ENCODE measurements around the gene ACSM4.

ACSM4 gene

GRCh38 chr12:7310070-7310469 lies 6.2 kb downstream of the ACSM4 start:
- Histone ChIP-seq H2AFZ (ENCODE audit: low read depth, low read length) (no peak overlapping the region), H4K20me1 (ENCODE audit: insufficient read depth, low read length) (no peaks in the 10 kb centered on the region), H3K9me3 (ENCODE audit: insufficient read depth, low read length) (no peaks in the 10 kb centered on the region), H3K27ac (ENCODE audit: low read length) (no peak overlapping the region), H3K79me2 (ENCODE audit: low read length) (no peaks in the 10 kb centered on the region), H3K27me3 (ENCODE audit: low read depth, low read length) (peaks cover 5% of the 10 kb centered on the region; the same call in 1 of the 2 replicates), H3K9ac (ENCODE audit: low read length) (no peak overlapping the region), H3K4me3 (ENCODE audit: low read length) (no peak overlapping the region), H3K36me3 (replicated peaks; ENCODE audit: low read depth, low read length) (no peaks in the 10 kb centered on the region), H3K4me2 (ENCODE audit: low read length) (no peak overlapping the region), H3K4me1 (ENCODE audit: low read length) (no peaks in the 10 kb centered on the region)
- TF ChIP-seq CTCF (IDR thresholded peaks at IDR 0.05; ENCODE audit: low read depth, low read length) (no peak), EZH2phosphoT487 (IDR thresholded peaks at IDR 0.05; ENCODE audit: low read depth) (no peak)

- H2AFZ ChIP-seq (ENCODE audit: low read depth, low read length) = no peak overlapping the region
- H3K27me3 ChIP-seq (ENCODE audit: low read depth, low read length) = no peaks in the 10 kb centered on the region; the same call in 1 of the 2 replicates
- no peak overlapping the region for H3K27ac ChIP-seq (ENCODE audit: low read length)
- no peaks in the 10 kb centered on the region for H3K36me3 ChIP-seq (replicated peaks; ENCODE audit: low read depth, low read length)
- H3K4me1 ChIP-seq (ENCODE audit: low read length) = no peaks in the 10 kb centered on the region
- no peaks in the 10 kb centered on the region for H3K79me2 ChIP-seq (ENCODE audit: low read length)
- H3K4me3 ChIP-seq (ENCODE audit: low read length) = no peak overlapping the region
- no peaks in the 10 kb centered on the region for H4K20me1 ChIP-seq (ENCODE audit: insufficient read depth, low read length)
- no peak overlapping the region for H3K4me2 ChIP-seq (ENCODE audit: low read length)
- no peak for TF ChIP-seq EZH2phosphoT487 (IDR thresholded peaks at IDR 0.05; ENCODE audit: low read depth)
- TF ChIP-seq CTCF (IDR thresholded peaks at IDR 0.05; ENCODE audit: low read depth, low read length) = peak; percentile 15; the same call in 1 of the 2 replicates
- H3K9ac ChIP-seq (ENCODE audit: low read length) = no peak overlapping the region
- H3K9me3 ChIP-seq (ENCODE audit: insufficient read depth, low read length) = no peaks in the 10 kb centered on the region
Observed at GRCh38 chr12:7319930-7320329, 16.1 kb downstream of the ACSM4 start.

- Histone ChIP-seq H3K4me2 (ENCODE audit: low read length) (no peak overlapping the region), H3K4me1 (ENCODE audit: low read length) (no peaks in the 10 kb centered on the region), H3K9me3 (ENCODE audit: insufficient read depth, low read length) (no peaks in the 10 kb centered on the region), H3K4me3 (ENCODE audit: low read length) (no peak overlapping the region), H3K79me2 (ENCODE audit: low read length) (no peaks in the 10 kb centered on the region), H3K27ac (ENCODE audit: low read length) (no peak overlapping the region), H3K27me3 (ENCODE audit: low read depth, low read length) (peaks cover under 1% of the 10 kb centered on the region; the same call in 1 of the 2 replicates), H4K20me1 (ENCODE audit: insufficient read depth, low read length) (no peaks in the 10 kb centered on the region), H2AFZ (ENCODE audit: low read depth, low read length) (no peak overlapping the region), H3K9ac (ENCODE audit: low read length) (no peak overlapping the region), H3K36me3 (replicated peaks; ENCODE audit: low read depth, low read length) (no peaks in the 10 kb centered on the region)
- TF ChIP-seq CTCF (IDR thresholded peaks at IDR 0.05; ENCODE audit: low read depth, low read length) = no peak
- no peak for TF ChIP-seq EZH2phosphoT487 (IDR thresholded peaks at IDR 0.05; ENCODE audit: low read depth)
Observed at GRCh38 chr12:7321624-7322023, 17.8 kb downstream of the ACSM4 start.

GRCh38 chr12:7322599-7322998 lies 18.7 kb downstream of the ACSM4 start:
- Histone ChIP-seq H3K4me3 (ENCODE audit: low read length) (no peak overlapping the region), H2AFZ (ENCODE audit: low read depth, low read length) (no peak overlapping the region), H3K4me1 (ENCODE audit: low read length) (no peaks in the 10 kb centered on the region), H3K27me3 (ENCODE audit: low read depth, low read length) (peaks cover 10% of the 10 kb centered on the region), H4K20me1 (ENCODE audit: insufficient read depth, low read length) (no peaks in the 10 kb centered on the region), H3K9me3 (ENCODE audit: insufficient read depth, low read length) (no peaks in the 10 kb centered on the region), H3K4me2 (ENCODE audit: low read length) (no peak overlapping the region), H3K9ac (ENCODE audit: low read length) (no peak overlapping the region), H3K36me3 (replicated peaks; ENCODE audit: low read depth, low read length) (no peaks in the 10 kb centered on the region), H3K79me2 (ENCODE audit: low read length) (no peaks in the 10 kb centered on the region), H3K27ac (ENCODE audit: low read length) (no peak overlapping the region)
- TF ChIP-seq EZH2phosphoT487 (IDR thresholded peaks at IDR 0.05; ENCODE audit: low read depth) (no peak), CTCF (IDR thresholded peaks at IDR 0.05; ENCODE audit: low read depth, low read length) (no peak)
